Measurements from ENCODE around the gene TOM1L2.

DNA sequence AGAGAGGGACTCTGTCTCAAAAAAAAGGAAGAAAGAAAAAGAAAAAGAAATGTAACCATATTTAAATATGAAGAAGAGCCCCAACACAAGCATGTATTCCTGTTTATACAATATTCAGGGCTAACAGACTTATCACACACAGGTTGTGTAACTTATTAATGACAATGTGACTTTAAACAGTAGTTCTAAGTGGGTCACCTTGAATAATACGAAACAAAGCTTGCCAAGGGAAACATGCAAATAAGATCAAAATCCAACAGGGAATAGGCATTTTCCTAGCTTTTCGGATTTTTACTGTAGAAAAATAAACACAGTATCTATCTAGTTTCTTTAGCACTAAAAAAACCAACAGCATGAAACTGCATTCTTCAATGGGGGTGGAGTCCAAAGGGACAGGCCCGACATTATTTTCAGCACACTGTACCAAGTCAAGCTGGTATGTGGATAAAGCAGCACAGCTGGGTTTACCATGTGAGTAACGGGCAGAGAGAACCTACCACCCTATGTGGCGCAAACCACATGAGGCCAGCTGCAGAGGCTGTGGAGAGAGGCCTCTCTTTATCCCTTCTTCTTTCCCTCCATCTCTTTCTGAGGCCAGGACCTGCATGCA, 45.3 kb downstream of the TOM1L2 start:
- TF ChIP-seq, protein P1, sequence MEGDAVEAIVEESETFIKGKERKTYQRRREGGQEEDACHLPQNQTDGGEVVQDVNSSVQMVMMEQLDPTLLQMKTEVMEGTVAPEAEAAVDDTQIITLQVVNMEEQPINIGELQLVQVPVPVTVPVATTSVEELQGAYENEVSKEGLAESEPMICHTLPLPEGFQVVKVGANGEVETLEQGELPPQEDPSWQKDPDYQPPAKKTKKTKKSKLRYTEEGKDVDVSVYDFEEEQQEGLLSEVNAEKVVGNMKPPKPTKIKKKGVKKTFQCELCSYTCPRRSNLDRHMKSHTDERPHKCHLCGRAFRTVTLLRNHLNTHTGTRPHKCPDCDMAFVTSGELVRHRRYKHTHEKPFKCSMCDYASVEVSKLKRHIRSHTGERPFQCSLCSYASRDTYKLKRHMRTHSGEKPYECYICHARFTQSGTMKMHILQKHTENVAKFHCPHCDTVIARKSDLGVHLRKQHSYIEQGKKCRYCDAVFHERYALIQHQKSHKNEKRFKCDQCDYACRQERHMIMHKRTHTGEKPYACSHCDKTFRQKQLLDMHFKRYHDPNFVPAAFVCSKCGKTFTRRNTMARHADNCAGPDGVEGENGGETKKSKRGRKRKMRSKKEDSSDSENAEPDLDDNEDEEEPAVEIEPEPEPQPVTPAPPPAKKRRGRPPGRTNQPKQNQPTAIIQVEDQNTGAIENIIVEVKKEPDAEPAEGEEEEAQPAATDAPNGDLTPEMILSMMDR (conservative IDR thresholded peaks at IDR 0.05 in 1 of 2, IDR thresholded peaks at IDR 0.05 in 1 of 2; ENCODE audit: low read depth in 1 of 2, low read length in 2 of 2), result no peak
- no peak for TF ChIP-seq EZH2 (IDR thresholded peaks at IDR 0.05; ENCODE audit: low read length, missing control alignments)

Measured in fibroblast of lung (primary cell).